Measurements from ENCODE around the gene FBLN7. TPM values are rescaled to one million over a fixed set of nuclear protein-coding genes. Genes with fewer than 3 reads are reported as not detected.

Gene FBLN7
- total RNA-seq, 2 experiments from 2014 or later, result 0.25 TPM; not detected in 1

GRCh38 chr2:112144966-112145365, 6.8 kb downstream of the FBLN7 start:
- H3K9me3 ChIP-seq (ENCODE audit: low read length), result no peaks in the 10 kb centered on the region
- no peaks in the 10 kb centered on the region for H3K4me1 ChIP-seq (ENCODE audit: insufficient read depth, low read length, poor library complexity, severe bottlenecking)
- no peak overlapping the region for H3K4me3 ChIP-seq (ENCODE audit: low read depth, low read length, poor library complexity, severe bottlenecking)
- DNase-seq (ENCODE audit: low spot score), result no peak
- no peaks in the 10 kb centered on the region for H3K36me3 ChIP-seq (ENCODE audit: insufficient read depth, low read length)
- CTCF ChIA-PET (ENCODE audit: unreplicated experiment), result no interaction called here
- no peaks in the 10 kb centered on the region for H4K20me1 ChIP-seq (ENCODE audit: insufficient read depth, low read length)
- no peaks in the 10 kb centered on the region for H3K79me2 ChIP-seq (ENCODE audit: insufficient read depth, low read depth, low read length)
- BruUV-seq (replicated peaks), result no TSS peak
- POLR2A ChIA-PET, result no interaction called here
- intact Hi-C loops (cut with micrococcal nuclease; ENCODE audit: unreplicated experiment), result no loop called here
- no peaks in the 10 kb centered on the region for H3K9me2 ChIP-seq (ENCODE audit: insufficient read depth, low read length)
- no peak overlapping the region for H3K4me2 ChIP-seq (ENCODE audit: low read length)
- TF ChIP-seq EZH2phosphoT487 (IDR thresholded peaks at IDR 0.05; ENCODE audit: borderline replicate concordance, low read depth, low read length) (no peak), CTCF (conservative IDR thresholded peaks at IDR 0.05; ENCODE audit: low read length) (no peak)
- H3K27ac ChIP-seq (ENCODE audit: low read depth, low read length, poor library complexity, severe bottlenecking), result no peak overlapping the region
- H2AFZ ChIP-seq (ENCODE audit: low read length), result no peak overlapping the region

GRCh38 chr2:112147382-112148168, 9.4 kb downstream of the FBLN7 start:
- Histone ChIP-seq H3K4me1 (ENCODE audit: insufficient read depth, low read length, poor library complexity, severe bottlenecking) (no peaks in the 10 kb centered on the region), H3K36me3 (ENCODE audit: insufficient read depth, low read length) (no peaks in the 10 kb centered on the region), H3K4me3 (ENCODE audit: low read depth, low read length, poor library complexity, severe bottlenecking) (no peak overlapping the region), H3K27ac (ENCODE audit: low read depth, low read length, poor library complexity, severe bottlenecking) (no peak overlapping the region), H4K20me1 (ENCODE audit: insufficient read depth, low read length) (no peaks in the 10 kb centered on the region), H3K9me3 (ENCODE audit: low read length) (no peaks in the 10 kb centered on the region), H3K9me2 (ENCODE audit: insufficient read depth, low read length) (no peaks in the 10 kb centered on the region), H3K4me2 (ENCODE audit: low read length) (no peak overlapping the region), H3K79me2 (ENCODE audit: insufficient read depth, low read depth, low read length) (no peaks in the 10 kb centered on the region), H2AFZ (ENCODE audit: low read length) (no peak overlapping the region)
- intact Hi-C loops (cut with micrococcal nuclease; ENCODE audit: unreplicated experiment), result no loop called here
- DNase-seq (ENCODE audit: low spot score), result no peak
- TF ChIP-seq CTCF (conservative IDR thresholded peaks at IDR 0.05; ENCODE audit: low read length), result no peak
- TF ChIP-seq EZH2phosphoT487 (IDR thresholded peaks at IDR 0.05; ENCODE audit: borderline replicate concordance, low read depth, low read length), result no peak
- POLR2A ChIA-PET, result interaction anchor here (1.2 kb wide), 1 partner anchor 13 kb away, joined by 3 read pairs; no protein-coding TSS in a partner anchor
- no TSS peak for BruUV-seq (replicated peaks)
- CTCF ChIA-PET (ENCODE audit: unreplicated experiment), result no interaction called here

GRCh38 chr2:112148477-112148876, 10.3 kb downstream of the FBLN7 start:
- no peak overlapping the region for H3K4me2 ChIP-seq (ENCODE audit: low read length)
- H2AFZ ChIP-seq (ENCODE audit: low read length), result no peak overlapping the region
- intact Hi-C loops (cut with micrococcal nuclease; ENCODE audit: unreplicated experiment), result no loop called here
- H3K36me3 ChIP-seq (ENCODE audit: insufficient read depth, low read length), result no peaks in the 10 kb centered on the region
- POLR2A ChIA-PET, result no interaction called here
- no peaks in the 10 kb centered on the region for H4K20me1 ChIP-seq (ENCODE audit: insufficient read depth, low read length)
- no peak overlapping the region for H3K4me3 ChIP-seq (ENCODE audit: low read depth, low read length, poor library complexity, severe bottlenecking)
- no peak for DNase-seq (ENCODE audit: low spot score)
- TF ChIP-seq CTCF (conservative IDR thresholded peaks at IDR 0.05; ENCODE audit: low read length) (no peak), EZH2phosphoT487 (IDR thresholded peaks at IDR 0.05; ENCODE audit: borderline replicate concordance, low read depth, low read length) (no peak)
- no peaks in the 10 kb centered on the region for H3K9me2 ChIP-seq (ENCODE audit: insufficient read depth, low read length)
- H3K9me3 ChIP-seq (ENCODE audit: low read length), result no peaks in the 10 kb centered on the region
- CTCF ChIA-PET (ENCODE audit: unreplicated experiment), result no interaction called here
- H3K4me1 ChIP-seq (ENCODE audit: insufficient read depth, low read length, poor library complexity, severe bottlenecking), result no peaks in the 10 kb centered on the region
- H3K79me2 ChIP-seq (ENCODE audit: insufficient read depth, low read depth, low read length), result no peaks in the 10 kb centered on the region
- BruUV-seq (replicated peaks), result no TSS peak
- H3K27ac ChIP-seq (ENCODE audit: low read depth, low read length, poor library complexity, severe bottlenecking), result no peak overlapping the region
